ENCODE measurements around the gene MYL5.
A peak's percentile ranks its signal among the peaks of the same experiment; 100 is the strongest.

The MYL5 gene

GRCh38 chr4:706834-707598, 32.7 kb downstream of the MYL5 start:
- POLR2A ChIA-PET = no interaction called here
- CTCF ChIA-PET = no interaction called here
- DNase-seq (ENCODE audit: low read depth, low spot score) = no peak
- no peak for TF ChIP-seq CTCF (IDR thresholded peaks at IDR 0.05; ENCODE audit: insufficient read depth, low read length, missing control alignments)
- peak overlapping the region; percentile 76 for H3K4me3 ChIP-seq (ENCODE audit: low read depth, low read length)

DNA sequence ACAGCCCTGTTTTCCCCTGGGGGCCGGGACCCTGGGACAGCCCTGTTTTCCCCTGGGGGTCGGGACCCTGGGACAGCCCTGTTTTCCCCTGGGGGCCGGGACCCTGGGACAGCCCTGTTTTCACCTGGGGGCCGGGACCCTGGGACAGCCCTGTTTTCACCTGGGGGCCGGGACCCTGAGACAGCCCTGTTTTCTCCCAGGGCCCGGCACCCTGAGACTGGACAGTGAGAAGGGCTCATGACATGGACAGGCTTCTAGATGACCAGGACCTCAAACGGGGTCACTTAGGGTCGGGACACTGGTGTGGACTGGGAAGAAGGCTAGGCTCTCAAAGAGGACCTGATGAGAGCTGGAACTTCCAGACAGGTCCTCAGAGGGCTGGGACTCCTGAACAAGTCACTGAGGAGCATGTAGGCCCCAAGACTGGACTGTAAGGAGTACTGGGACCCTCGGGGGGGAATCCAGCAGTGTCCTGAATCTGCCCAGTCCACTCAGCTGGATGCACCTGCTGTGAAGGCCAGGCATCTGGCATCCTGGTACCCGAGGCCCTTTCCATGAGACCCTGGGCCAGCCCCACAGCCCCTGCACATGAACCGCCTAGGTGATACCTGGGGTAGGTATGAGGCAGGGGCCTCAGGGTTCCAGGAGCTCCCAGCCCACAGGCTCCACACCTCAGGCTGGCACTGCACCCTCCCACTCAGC, 33.7 kb downstream of the MYL5 start:
- H3K4me3 ChIP-seq (ENCODE audit: low read depth, low read length) = peak overlapping the region; percentile 12; the same call in 1 of the 2 replicates
- DNase-seq (ENCODE audit: low read depth, low spot score) = no peak
- TF ChIP-seq CTCF (IDR thresholded peaks at IDR 0.05; ENCODE audit: insufficient read depth, low read length, missing control alignments) = no peak
- ChIA-PET CTCF (no interaction called here), POLR2A (no interaction called here)

- POLR2A ChIA-PET = no interaction called here
Observed at GRCh38 chr4:708631-708933, 34.2 kb downstream of the MYL5 start.

GRCh38 chr4:709348-709747, 35.0 kb downstream of the MYL5 start:
- ChIA-PET CTCF (interaction anchor here (1.0 kb wide), 1 partner anchor 10 kb away, joined by 3 read pairs; no protein-coding TSS in a partner anchor), POLR2A (no interaction called here)

More at GRCh38 chr4:708631-708933, 34.2 kb downstream of the MYL5 start:
- TF ChIP-seq CTCF (IDR thresholded peaks at IDR 0.05; ENCODE audit: insufficient read depth, low read length, missing control alignments) = no peak
- CTCF ChIA-PET = no interaction called here
- no peak for DNase-seq (ENCODE audit: low read depth, low spot score)
- peak overlapping the region; percentile 6; the same call in 1 of the 2 replicates for H3K4me3 ChIP-seq (ENCODE audit: low read depth, low read length)

GRCh38 chr4:710116-710515, 35.8 kb downstream of the MYL5 start:
- H3K4me3 ChIP-seq (ENCODE audit: low read depth, low read length) = no peak overlapping the region
- TF ChIP-seq CTCF (IDR thresholded peaks at IDR 0.05; ENCODE audit: insufficient read depth, low read length, missing control alignments) = no peak
- CTCF ChIA-PET = interaction anchor here (1.0 to 1.2 kb wide), 2 partner anchors 10 to 32 kb away, joined by 3 to 6 read pairs; no protein-coding TSS in a partner anchor
- no peak for DNase-seq (ENCODE audit: low read depth, low spot score)
- POLR2A ChIA-PET = no interaction called here

More at GRCh38 chr4:709348-709747, 35.0 kb downstream of the MYL5 start:
- TF ChIP-seq CTCF (IDR thresholded peaks at IDR 0.05; ENCODE audit: insufficient read depth, low read length, missing control alignments) = no peak
- DNase-seq (ENCODE audit: low read depth, low spot score) = no peak
- no peak overlapping the region for H3K4me3 ChIP-seq (ENCODE audit: low read depth, low read length)

DNA sequence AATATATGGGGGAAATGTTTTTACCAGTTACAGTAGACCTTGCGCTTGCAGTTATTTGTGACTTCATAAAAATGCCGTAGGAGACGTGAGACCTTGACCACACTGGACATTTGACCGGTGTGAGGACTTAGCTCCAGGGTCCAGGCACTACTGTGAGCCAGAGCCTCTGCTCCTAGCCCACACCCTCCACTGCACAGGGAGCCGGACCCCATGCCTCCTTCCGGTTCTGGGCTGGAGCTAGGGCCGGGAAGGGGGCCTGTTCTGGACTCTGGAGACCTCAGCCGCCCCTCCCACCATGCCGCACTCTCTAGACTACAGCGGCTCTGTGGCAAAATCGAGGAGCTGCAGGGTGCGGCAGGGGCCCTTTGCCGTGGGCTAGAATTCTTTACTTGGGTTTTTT, 36.6 kb downstream of the MYL5 start:
- POLR2A ChIA-PET = no interaction called here
- no peak for DNase-seq (ENCODE audit: low read depth, low spot score)
- no peak for TF ChIP-seq CTCF (IDR thresholded peaks at IDR 0.05; ENCODE audit: insufficient read depth, low read length, missing control alignments)
- no peak overlapping the region for H3K4me3 ChIP-seq (ENCODE audit: low read depth, low read length)
- CTCF ChIA-PET = interaction anchor here (1.2 kb wide), 1 partner anchor 31 kb away, joined by 6 read pairs; no protein-coding TSS in a partner anchor

Measured in AG04449 (cell line).